T follicular helper cell (primary cell): ENCODE data around the gene KIAA0753.

Experiments
- DNase-seq: peaks from one replicate; pipeline ENCODE4 v3.0.0-alpha.2; 2020; ENCODE audit warnings: low read depth

The KIAA0753 gene

DNA sequence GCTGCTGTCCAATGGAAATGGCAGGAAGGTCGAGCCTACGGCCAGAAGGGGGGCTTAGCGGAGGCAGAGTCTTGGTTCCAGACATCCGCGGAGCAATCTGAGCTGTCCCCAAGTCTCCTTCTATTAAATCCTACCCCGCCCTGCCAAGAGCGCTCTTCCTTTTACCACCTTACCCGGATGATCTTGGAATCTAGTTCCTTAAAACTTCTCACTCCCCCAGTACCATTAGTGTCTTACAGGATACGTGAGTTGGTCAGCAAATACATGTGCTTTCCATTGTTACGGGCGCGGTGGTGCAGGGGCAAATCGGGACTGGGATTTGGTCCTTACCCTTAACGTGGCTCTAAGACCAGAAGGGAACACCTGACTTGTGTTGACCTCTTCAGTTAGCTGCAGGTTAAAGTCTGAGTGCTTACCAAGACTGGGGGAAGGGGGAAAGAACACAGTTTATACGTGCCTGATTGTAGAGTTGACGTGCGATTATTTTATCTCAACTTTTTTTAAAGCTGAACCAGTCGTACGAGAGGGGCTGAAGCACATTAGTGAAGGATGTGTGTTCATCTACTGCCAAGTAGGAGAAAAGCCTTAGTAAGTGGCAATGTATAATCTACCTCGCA is 844 bp upstream of the KIAA0753 start:
- no peak for DNase-seq

DNA sequence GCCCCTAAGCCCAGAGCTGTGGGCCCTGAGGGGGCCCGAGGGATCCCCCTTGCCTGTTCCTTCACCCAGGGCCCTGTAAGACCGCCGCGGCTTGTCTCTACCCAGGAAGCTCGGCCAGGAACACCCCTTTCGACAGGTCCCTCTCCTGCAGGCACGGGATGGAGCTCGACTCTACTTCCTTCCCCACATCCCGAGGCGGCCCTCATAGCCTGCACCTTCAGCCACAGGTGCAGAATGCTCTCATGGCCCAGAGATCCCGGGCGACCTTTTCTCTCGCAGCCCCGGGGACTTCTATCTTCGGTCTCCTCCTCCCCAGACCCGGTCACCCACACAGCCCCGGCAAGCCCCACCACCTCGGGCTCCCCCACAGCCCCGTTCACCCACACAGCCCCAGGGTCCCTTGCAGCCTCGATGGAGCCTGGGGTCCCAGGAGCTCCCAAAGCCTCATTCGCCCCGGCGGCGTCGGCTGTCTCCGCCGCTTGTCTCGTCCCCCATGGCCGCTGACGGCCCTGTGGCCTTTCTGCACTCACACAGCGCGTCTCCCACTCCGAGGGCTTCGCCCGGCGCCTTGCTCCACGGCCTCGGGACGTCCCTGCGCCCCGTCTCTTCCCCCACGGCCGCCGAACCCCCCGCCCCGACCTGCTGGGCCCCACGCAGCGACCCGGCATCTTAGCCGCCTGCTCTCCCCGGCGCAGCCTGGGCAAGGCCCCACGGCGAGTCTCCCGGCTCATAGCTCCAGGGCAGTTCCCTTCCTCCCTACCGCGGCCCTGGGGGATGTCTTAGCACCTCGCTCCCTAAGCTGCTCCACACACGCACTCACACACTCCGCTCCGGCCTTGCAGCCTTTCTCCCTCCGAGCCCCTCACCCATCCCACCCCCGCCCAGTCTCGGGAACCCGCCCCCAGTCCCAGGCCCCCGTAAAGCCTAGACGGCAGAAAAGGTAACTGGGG is 650 bp downstream of the KIAA0753 start:
- DNase-seq: no peak

DNA sequence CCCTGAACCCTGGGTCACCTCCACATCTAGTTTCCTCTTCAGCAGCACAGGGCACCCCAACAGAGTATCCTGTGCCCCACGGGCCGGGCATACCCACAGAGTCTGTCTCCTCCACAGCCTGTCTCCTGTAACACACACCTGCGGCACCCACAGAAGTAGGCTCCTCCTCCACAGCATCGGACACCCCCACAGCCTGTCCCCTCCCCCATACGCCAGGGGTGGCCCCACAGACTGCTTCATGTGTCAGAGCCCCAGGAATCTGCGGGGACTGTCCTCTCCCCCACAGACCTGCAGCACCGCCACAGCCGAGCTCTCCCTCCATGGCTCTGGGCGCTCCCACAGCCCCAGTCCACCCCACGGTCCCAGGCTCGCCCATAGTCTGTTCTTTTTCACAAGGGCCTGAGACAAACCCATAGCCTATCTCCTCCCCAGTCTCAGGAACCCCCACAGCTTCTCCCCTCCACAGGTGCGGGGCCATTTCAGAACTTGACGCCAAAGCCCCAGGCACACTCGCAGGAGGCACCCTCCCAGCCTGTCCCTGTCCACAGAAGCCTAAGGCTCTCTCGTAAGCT is 1.4 kb downstream of the KIAA0753 start:
- DNase-seq: no peak

DNA sequence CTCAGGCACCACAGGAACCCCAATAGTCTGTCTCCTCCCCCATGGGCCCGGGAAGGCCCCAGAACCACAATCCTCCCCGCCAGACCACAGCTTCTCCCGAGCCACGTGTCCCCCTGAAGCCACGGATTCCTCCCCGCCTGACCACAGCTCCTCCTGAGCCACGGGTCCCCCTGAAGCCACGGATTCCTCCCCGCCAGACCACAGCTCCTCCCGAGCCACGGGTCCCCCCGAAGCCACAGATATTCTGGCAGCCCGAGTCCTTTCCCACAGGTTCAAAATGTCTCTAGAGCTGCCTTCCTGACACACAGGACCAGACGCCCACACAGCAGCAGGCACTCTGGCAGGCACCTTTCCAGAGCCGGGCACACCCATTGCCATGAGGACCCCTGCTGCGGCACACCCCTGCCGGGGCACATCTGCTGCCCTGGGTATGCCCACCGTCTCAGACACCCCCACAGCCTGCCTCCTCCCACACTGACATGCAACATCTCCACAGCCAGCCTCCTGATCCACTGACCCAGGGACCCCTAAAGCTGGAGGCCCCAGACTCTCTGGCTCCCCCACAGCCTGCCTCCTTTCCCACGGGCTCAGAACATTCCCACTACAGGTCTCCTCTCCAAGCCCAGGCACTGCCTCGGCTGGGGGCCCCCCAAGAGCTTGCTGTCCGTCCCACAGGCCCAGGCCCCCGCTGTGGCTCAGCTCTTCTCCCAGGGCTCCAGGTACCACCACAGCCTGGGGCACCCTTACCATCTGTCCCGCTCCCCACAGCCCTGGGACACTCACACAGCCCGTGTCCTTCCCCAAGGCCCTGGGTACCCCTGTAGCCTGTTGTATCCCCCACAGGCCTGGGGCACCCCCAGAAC is 2.2 kb downstream of the KIAA0753 start:
- no peak for DNase-seq

DNA sequence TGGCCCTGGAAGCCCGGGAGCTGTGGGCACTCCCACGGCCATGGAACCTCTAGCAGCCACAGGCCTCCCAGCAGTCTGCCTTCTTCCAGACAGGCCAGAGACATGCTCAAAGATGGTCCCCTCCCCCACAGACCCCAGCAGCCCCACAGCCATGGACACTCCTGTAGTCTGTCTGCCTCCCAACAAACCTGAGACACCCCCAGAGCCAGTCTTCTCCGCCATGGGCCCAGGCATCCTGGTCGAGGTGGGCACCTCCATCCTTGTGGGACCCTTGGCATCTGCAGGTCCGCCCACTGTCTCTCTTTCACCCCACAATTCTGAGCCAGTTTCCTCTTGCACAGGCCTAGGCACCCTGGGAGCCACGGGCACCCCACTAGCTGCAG is 3.1 kb downstream of the KIAA0753 start:
- DNase-seq: no peak

DNA sequence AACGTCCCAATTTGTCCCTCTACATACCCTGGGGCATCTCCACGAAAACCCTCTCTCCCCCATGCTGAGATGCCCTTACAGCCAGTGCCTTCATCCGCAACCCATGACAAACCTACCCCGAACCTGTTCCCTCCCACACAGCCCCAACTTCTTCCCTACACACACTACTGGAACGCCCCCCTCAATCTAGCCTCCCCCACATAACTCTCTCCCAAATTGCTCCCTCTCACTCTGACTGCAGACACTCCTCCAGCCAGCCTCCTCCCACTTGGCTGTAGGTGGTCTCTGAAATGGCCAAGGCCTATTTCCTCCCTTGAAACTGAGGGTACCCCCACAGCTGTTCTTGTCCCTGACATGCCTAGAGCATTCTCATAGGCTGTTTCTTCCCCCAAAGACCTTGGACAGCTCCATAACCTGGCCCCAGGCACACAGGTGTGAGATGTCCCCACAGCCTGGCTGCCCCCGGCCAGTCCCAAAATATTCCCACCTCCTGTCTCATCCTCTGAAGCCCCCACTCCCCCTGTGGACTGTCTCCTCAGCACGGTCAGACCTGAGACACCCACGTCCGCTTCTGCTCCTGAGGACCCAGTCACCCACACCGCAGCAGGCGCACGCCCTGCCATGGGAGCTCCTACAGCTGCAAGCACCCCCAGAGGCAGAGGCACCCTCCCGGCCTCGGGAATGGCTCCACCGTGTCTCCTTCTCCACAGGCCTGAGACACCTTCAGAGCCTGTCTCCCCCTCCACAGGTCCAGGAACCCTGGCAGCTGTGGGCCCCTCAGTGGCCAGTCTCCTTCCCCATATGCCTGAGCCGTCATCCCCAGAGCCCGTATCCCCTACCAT is 3.7 kb downstream of the KIAA0753 start:
- DNase-seq: no peak

DNA sequence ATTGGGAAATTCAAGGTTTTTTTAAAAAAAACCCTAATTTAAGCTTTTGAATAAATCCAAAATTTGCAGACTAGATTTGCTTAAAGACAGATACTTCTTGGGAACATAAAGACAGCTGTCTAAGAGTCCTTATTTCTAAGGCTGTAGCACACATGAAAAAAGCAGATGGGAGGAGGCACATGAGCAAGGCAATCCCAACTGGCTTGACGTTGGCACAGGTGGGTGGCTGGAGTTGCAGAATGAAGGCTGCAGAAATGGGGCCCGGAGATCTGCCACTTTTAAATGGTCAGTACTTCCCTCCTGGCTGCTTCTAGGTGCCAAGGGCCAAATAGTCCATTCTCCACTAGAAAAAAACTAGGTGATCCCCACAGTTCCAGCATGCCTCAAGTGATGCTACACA is 4.4 kb downstream of the KIAA0753 start:
- no peak for DNase-seq

DNA sequence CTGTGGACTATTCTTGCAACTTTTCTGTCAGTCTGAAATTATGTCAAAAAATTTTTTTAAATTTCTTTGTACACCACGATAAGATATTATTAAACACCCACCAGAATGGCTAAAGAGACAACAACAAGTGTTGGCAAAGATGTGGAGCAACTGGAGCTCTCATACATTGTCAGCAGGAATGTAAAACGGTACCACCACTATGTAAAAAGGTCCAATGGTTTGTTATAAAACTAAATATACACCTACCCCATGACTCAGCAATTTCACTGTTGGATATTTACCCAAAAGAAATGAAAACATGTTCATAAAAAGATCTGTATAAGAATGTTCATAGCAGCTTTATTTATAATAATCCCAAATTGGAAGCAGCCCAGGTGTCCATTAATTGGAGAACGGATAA is 7.2 kb downstream of the KIAA0753 start:
- DNase-seq: no peak

DNA sequence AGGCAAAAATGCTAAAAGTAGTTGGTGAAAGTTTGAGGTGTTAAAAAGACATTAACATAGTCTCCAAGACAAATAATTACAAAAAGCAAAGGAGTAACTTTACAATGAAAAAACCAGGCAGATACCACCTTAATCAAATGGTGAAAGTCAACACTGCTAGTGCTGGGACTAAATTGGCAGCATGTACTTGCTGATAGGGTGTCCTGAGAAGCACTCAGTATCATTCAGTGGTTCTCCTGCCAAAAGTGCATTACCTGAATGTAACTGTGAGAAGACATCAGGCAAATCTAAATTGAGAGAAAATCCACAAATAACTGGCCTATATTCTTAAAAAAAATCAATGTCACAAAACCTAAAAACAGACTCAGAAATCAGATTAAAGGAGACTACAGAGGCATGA is 8.0 kb downstream of the KIAA0753 start:
- DNase-seq: no peak

DNA sequence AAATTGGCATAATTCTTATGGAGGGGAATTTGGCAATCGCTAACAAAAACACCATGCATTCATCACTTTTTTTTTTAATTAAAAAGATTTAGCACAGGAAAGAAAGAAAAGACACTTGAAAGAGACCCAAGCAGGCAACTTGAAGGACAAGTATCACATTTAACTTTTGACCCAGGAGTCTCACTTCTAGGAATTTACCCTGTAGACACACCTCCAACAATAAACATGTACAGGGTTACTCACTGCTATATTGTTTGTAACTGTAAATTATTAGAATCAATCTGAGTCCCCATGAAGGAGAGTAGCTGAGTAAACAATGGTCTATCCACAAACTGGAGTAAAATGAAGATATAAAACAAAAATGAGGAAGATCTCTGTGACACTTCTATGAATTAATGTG is 10.1 kb downstream of the KIAA0753 start:
- DNase-seq: no peak

DNA sequence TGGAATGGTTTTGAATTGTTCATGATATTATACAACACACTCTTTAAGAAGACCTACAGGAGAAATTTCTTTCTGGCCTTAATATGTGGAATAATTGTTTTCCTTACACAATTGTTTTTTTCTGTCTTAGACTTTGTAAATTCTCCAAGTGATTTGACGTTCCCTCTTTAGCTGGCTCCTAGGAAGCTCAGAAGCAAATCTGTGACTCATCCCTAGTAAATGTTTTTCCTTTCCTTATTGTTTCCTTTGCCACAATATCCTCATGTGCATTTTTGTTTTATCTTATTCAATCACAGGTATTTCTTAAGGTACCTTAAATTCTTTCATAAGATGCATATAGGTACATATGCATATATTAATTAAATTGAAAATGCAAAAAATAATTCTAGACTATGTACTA is 13.5 kb downstream of the KIAA0753 start:
- DNase-seq: no peak

DNA sequence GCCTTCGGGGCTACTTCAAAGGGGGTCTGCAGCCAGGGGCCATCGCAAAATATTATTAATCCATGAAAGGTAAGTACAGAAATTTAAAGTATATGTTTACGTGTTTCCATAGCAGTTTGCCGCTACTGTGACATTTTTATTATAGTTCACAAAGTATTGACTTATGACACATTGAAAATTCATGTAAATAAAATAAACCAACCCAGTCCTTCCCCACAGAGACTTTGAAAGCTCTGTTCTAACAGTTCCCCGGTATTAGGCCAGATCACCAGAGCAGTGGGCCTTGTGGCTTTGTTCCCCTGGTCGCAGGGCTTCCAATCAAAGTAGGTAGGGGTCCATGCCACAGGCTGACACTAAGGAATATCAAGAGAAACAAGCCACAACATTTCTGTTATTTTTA is 13.9 kb downstream of the KIAA0753 start:
- DNase-seq: no peak

DNA sequence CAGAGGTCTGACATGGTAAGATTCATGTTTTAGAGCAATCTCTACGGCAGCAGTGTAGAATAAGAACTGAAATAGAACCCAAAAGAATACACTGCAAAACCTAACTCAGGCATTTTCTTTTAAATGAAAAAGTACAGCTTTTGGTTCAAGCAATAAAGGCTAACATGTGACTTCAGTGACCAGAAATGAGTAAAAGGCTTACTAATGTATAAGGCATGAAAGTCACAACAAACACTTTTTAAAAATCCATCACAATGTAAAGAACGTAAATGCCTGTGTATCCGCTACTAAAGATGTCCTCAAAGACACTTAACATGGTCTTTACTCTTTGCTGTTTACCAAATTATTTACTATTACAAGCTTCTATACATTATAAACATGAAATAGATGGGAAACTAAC is 16.6 kb downstream of the KIAA0753 start:
- DNase-seq: no peak

DNA sequence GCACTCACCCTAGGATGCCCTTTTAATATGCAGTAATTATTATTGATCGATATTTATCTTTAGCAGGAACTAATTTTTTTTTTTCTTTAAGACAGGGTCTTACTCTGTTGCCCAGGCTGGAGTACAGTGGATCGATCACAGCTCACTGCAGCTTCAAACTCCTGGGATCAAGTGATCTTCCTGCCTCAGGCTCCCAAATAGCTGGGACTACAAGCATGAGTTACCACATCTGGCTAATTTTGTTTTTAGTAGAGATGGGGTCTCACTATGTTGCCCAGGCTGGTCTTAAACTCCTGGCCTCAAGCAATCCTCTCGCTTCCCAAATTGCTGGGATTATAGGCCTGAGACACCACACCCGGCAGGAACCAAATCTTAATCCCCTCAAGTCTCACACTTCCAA is 29.3 kb downstream of the KIAA0753 start:
- DNase-seq: no peak

DNA sequence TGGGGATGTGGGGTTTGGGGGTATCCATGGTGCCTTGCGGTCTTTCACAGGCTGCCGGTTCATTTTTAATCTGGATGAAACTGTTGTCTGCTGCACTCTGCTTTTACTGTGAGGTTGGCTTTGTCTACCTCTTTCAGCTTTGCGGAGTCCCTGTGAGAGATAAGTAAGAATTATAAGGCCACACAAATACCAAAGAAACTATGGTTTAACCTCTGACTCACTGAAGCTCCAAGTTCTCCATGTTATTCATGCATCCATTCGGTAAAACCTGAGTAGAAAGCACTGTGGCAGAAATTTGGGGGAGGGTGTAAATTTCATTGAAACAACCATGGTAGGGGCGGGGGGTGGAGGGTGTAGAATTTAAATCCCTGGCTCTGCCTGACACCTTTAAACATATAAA is 30.5 kb downstream of the KIAA0753 start:
- no peak for DNase-seq

DNA sequence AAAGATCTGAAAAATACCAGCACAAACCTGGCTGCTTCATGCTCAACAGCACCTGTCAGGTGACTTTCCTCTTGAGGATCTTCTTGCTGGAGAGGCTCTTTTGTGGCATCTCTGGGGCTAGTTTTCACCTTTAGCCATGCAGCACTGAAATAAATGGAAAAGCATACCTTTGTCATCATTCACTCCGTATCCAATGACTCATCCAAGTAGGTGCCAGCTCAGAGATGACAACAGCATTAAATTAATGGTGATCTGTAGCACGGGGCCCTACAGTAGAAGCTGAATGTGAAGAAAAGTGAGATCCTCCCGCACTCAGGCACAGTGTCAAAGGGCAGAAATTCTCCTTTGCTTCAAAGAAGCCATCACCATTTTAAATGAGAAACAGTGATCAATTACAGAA is 32.2 kb downstream of the KIAA0753 start:
- no peak for DNase-seq

DNA sequence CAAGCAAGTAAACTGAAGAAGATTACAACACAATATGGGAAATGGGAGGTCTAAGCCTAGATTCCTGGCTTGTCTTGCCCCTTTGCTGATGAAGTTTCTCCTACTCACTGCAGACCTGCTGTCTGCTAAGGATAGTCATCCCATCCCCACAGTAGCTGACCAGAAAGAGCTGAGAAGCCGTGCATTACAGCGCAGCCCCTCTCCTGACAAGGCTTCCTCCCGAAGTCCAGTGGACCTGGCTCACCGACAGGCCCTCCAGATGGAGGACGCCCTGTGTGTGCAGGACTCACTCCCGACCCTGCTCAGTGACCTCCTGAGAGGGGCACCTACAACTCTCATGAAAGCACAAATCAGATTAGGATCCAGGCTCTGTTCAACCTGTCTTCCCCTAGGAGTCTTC is 35.4 kb downstream of the KIAA0753 start:
- no peak for DNase-seq

DNA sequence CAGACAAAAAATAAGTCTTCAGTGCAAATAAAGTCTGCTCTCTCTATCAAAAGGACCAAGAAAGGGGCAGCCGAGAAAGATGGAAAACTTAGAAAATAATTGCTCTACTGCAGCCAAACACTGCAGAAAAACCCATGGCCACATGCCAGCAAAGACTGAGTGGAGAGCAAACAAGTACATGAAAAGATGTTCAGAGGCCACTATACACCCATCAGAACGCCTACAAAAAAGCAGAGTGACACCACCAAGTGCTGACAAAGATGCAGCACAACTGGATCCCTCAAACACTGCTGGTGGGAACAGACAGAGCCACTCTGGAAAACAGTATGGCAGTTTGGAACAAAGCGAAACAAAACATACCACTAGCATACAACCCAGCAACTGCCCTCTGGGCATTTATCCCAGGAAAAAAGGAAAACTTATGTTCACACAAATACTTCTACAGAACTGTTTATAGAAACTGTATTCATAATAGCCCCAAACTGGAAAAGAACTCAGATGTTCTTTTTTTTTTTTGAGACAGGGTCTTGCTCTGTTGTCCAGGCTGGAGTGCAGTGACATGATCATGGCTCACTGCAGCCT is 36.7 kb downstream of the KIAA0753 start:
- no peak for DNase-seq

DNA sequence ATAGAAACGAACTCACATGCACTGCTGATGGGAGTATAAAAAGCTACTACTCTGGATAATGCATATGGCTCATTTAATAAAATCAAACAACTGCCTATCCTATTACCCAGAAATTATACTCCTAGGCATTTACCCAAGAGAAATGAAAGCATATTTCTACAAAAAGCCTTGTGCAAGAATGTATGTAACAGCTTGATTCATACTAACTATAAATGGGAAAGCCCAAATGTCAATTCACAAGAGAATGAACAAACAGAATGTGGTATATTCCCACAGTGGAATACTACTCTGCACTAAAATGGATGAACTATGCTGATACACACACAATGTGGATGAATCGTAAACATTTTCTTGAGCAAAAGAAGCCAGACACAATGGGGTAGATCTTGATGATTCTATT is 38.4 kb downstream of the KIAA0753 start:
- no peak for DNase-seq

DNA sequence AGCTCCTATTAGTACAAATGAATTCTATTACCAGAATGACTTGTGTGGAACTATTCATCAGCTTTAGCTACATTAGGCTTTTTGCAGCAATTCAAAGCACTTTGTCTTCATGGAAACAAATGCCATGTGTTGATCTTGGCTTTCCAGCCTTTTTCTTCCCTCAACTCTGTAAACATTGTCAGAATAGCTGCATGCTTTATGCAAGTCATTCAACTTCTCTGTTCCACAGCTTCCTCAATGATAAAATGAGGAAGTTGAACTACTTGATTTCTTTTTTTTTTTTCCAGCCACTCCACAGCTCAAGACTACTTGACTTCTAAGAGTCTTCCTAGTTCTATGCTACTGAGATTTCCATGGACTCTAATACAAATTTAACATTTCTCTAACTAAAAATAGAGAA is 41.1 kb downstream of the KIAA0753 start:
- DNase-seq: no peak

DNA sequence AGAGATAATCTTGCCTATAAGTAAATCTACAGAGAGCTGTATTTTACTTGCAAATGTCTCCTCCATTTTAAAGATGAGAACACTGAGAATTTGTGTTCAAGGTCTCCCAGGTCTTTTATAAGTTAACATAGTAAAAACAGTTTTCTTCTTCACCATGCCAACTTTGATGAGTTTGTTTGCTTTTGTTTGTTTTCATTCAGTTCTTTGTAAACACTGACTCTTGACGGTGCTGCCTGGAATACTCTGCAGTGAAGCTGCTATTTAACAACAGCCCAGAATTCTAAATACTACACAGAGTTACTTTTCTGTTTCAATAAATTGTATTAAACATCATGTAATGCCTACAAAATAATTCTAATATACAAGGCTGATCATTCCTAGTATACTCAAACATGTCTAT is 42.8 kb downstream of the KIAA0753 start:
- no peak for DNase-seq
